PC-9 (cell line): ENCODE results near the gene DOCK3. TPM values are rescaled to one million over a fixed set of nuclear protein-coding genes. Genes with fewer than 3 reads are reported as not detected.

Experiments
- Bru-seq: library from RNA; stranded (reverse); fragments of 400-500 nt; gene quantifications from one replicate; lab custom pipeline; 2021; lab: Mats Ljungman, UMichigan
- BruChase-seq, 2 experiments: library from RNA; stranded (reverse); fragments of 400-500 nt; gene quantifications; one replicate each; lab custom pipeline; 2021; lab: Mats Ljungman, UMichigan
- BruUV-seq: library from RNA; stranded (reverse); fragments of 400-500 nt; replicated peaks from 2 replicates; lab custom pipeline; 2021; lab: Mats Ljungman, UMichigan
- CTCF ChIA-PET: fragments of 300-600 bp; sonication (Branson Sonifier 250); formaldehyde crosslinking; loops from one replicate; lab custom pipeline; 2022; ENCODE audit warnings: antibody characterized with exemption; lab: Charles Lee
- POLR2A ChIA-PET: fragments of 300-600 bp; sonication (Branson Sonifier 250); formaldehyde crosslinking; loops from one replicate; lab custom pipeline; 2022; ENCODE audit warnings: antibody characterized with exemption; ENCODE audit not compliant: unreplicated experiment; lab: Charles Lee
- DNase-seq, 2 experiments: peaks; one replicate each; pipeline versions ENCODE4 v3.0.0 to v3.0.0-alpha.2; 2015 to 2022; ENCODE audit warnings: mixed read lengths in 1 of 2
- H2AFZ ChIP-seq: fragments of 200-600 bp; sonication (generic); 2 replicates; pipeline ENCODE4 v1.8.1; 2017; ENCODE audit warnings: antibody characterized with exemption
- H3F3A ChIP-seq: fragments of 200-600 bp; sonication (generic); 2 replicates; pipeline ENCODE4 v1.8.1; 2017; ENCODE audit warnings: antibody characterized with exemption, mild to moderate bottlenecking, low read depth; ENCODE audit not compliant: insufficient read depth
- H3K27ac ChIP-seq: fragments of 200-600 bp; sonication (generic); 2 replicates; pipeline ENCODE4 v1.6.1; 2016; ENCODE audit warnings: mixed run types
- H3K27me3 ChIP-seq: fragments of 200-600 bp; sonication (generic); 2 replicates; pipeline ENCODE4 v1.6.1; 2016; ENCODE audit warnings: low read depth, mixed run types; ENCODE audit not compliant: insufficient read depth
- H3K36me3 ChIP-seq: fragments of 200-600 bp; sonication (generic); 2 replicates; pipeline ENCODE4 v1.6.1; 2016; ENCODE audit warnings: low read depth, mixed run types
- H3K4me1 ChIP-seq: fragments of 200-600 bp; sonication (generic); replicated peaks from 2 replicates; pipeline ENCODE4 v1.6.1; 2016; ENCODE audit warnings: mixed run types; ENCODE audit not compliant: insufficient read depth
- H3K4me2 ChIP-seq: fragments of 200-600 bp; sonication (generic); 2 replicates; pipeline ENCODE4 v1.6.1; 2017; ENCODE audit warnings: mixed run types
- H3K4me3 ChIP-seq: fragments of 200-600 bp; sonication (generic); 2 replicates; pipeline ENCODE4 v1.6.1; 2016; ENCODE audit warnings: mixed run types
- H3K79me2 ChIP-seq: fragments of 200-600 bp; sonication (generic); 2 replicates; pipeline ENCODE4 v1.6.1; 2017; ENCODE audit warnings: low read depth, mixed run types
- H3K9me2 ChIP-seq: fragments of 200-600 bp; sonication (generic); 2 replicates; pipeline ENCODE4 v1.8.1; 2017; ENCODE audit warnings: mild to moderate bottlenecking; ENCODE audit not compliant: insufficient read depth
- H3K9me3 ChIP-seq: fragments of 200-600 bp; sonication (generic); 2 replicates; pipeline ENCODE4 v1.8.1; 2016; ENCODE audit warnings: low read depth; ENCODE audit not compliant: insufficient read depth
- H4K20me1 ChIP-seq: fragments of 200-600 bp; sonication (generic); 2 replicates; pipeline ENCODE4 v1.8.1; 2017; ENCODE audit not compliant: insufficient read depth
- EZH2 ChIP-seq: fragments of 200-600 bp; sonication (generic); IDR thresholded peaks from 2 replicates; pipeline ENCODE4 v1.8.0; 2017; ENCODE audit warnings: antibody characterized with exemption, low read depth
- intact Hi-C: fragments of 100-400 bp; cut with micrococcal nuclease; formaldehyde crosslinking; loops from one replicate; pipeline ENCODE4 v1.10.0; 2022; ENCODE audit not compliant: unreplicated experiment
- long read RNA-seq: library from polyadenylated mRNA; stranded (forward); transcript quantifications from one replicate; pipeline ENCODE4 v2.0.0, GENCODE V29; 2022
- total RNA-seq: library from RNA; stranded (reverse); gene quantifications from 2 replicates; pipeline ENCODE4 v1.2.3, GENCODE V29; 2021
- TF ChIP-seq, protein P1 (sequence below): fragments of 200-600 bp; sonication (generic); conservative IDR thresholded peaks from 2 replicates; pipeline ENCODE4 v1.6.1; 2017; ENCODE audit warnings: mixed run types, antibody characterized with exemption, mild to moderate bottlenecking, moderate library complexity

Gene DOCK3, protein sequence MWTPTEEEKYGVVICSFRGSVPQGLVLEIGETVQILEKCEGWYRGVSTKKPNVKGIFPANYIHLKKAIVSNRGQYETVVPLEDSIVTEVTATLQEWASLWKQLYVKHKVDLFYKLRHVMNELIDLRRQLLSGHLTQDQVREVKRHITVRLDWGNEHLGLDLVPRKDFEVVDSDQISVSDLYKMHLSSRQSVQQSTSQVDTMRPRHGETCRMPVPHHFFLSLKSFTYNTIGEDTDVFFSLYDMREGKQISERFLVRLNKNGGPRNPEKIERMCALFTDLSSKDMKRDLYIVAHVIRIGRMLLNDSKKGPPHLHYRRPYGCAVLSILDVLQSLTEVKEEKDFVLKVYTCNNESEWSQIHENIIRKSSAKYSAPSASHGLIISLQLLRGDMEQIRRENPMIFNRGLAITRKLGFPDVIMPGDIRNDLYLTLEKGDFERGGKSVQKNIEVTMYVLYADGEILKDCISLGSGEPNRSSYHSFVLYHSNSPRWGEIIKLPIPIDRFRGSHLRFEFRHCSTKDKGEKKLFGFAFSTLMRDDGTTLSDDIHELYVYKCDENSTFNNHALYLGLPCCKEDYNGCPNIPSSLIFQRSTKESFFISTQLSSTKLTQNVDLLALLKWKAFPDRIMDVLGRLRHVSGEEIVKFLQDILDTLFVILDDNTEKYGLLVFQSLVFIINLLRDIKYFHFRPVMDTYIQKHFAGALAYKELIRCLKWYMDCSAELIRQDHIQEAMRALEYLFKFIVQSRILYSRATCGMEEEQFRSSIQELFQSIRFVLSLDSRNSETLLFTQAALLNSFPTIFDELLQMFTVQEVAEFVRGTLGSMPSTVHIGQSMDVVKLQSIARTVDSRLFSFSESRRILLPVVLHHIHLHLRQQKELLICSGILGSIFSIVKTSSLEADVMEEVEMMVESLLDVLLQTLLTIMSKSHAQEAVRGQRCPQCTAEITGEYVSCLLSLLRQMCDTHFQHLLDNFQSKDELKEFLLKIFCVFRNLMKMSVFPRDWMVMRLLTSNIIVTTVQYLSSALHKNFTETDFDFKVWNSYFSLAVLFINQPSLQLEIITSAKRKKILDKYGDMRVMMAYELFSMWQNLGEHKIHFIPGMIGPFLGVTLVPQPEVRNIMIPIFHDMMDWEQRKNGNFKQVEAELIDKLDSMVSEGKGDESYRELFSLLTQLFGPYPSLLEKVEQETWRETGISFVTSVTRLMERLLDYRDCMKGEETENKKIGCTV (N-terminal part only)
- total RNA-seq (15.2 and 16.9 TPM in 2 replicates), Bru-seq, nascent RNA (percentile 79 among the genes with signal in this experiment), BruChase-seq, experiment 1, labeled RNA remaining after a 2-hour chase (percentile 75 among the genes with signal in this experiment), BruChase-seq, experiment 2, labeled RNA remaining after a 6-hour chase (percentile 62 among the genes with signal in this experiment)
- long read RNA-seq, partial matches to known transcripts = 2 of 20 reads
- long read RNA-seq, other reads (novel, unspliced or antisense) = 18 of 20 reads

DNA sequence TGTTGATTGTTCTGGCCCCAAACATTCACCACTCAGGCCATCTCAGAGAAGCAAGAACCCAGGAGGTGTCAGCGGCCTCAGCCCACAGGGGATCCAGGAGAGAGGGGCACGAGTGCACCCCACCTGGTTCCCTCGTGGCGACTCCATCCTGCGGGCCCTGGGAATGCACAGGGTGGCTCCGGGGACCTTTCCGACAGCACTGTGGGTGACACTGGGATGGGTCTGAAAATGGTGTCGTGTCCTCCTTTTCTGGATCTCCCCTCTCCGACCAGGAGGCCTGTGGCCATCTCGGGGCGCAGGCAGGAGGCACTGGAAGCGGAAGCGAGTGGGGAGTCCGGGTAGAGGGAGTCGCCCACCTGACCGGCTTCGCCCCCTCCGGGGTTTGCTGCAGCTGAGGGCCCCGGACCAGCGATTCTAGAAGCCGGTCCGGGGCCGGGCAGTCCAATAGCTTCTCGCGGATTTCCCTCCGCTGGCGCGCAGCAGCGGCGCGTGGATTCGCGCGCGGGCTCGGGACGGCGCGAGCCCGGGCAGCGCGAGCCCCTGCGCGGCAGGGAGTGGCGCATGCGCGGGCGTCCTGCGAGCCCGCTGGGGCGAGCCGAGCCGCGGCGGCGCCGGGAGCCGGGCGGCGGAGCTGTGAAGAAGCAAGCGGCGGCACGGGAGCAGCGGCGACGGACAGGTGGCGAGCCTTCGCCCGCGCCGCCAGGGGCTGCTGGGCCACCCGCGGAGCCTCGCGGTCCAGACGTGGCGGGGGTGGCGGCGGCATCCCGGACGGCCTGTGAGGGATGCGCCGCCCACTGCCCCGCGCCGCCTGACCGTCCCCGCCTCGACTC lies at the start of gene DOCK3:
Gene DOCK3 (plus strand): TSS at position 579 of the 830 bp plus-strand sequence. CDS start 337 bp downstream, outside the sequence.
- H3F3A ChIP-seq = peaks cover 20% of the 10 kb centered on the region; the same call in 1 of the 2 replicates
- peak within 1 kb of the TSS; percentile 90 for H2AFZ ChIP-seq
- intact Hi-C loops = loop anchor here (1.0 to 5.0 kb wide), 4 partner anchors 238 to 713 kb away; partner anchors contain the start of gene MANF
- H4K20me1 ChIP-seq = no peaks in the 10 kb centered on the region
- peak within 1 kb of the TSS; percentile 95 for H3K4me2 ChIP-seq
- ChIA-PET POLR2A (no interaction called here), CTCF (interaction anchor here (0.6 to 0.9 kb wide), 3 partner anchors 13 to 227 kb away, joined by 3 read pairs; no protein-coding TSS in a partner anchor)
- TSS peak; percentile 23 for BruUV-seq
- peak in 1 of 2 experiments; percentile 65 for DNase-seq
- H3K4me1 ChIP-seq = peaks cover 25% of the 10 kb centered on the region
- H3K79me2 ChIP-seq = peaks cover 24% of the 10 kb centered on the region
- peak within 1 kb of the TSS; percentile 24; the same call in 1 of the 2 replicates for H3K27ac ChIP-seq
- H3K9me2 ChIP-seq = no peaks in the 10 kb centered on the region
- H3K4me3 ChIP-seq = peak within 1 kb of the TSS; percentile 76
- no peaks in the 10 kb centered on the region for H3K27me3 ChIP-seq
- no peaks in the 10 kb centered on the region for H3K36me3 ChIP-seq
- TF ChIP-seq EZH2 = no peak
- TF ChIP-seq, protein P1, sequence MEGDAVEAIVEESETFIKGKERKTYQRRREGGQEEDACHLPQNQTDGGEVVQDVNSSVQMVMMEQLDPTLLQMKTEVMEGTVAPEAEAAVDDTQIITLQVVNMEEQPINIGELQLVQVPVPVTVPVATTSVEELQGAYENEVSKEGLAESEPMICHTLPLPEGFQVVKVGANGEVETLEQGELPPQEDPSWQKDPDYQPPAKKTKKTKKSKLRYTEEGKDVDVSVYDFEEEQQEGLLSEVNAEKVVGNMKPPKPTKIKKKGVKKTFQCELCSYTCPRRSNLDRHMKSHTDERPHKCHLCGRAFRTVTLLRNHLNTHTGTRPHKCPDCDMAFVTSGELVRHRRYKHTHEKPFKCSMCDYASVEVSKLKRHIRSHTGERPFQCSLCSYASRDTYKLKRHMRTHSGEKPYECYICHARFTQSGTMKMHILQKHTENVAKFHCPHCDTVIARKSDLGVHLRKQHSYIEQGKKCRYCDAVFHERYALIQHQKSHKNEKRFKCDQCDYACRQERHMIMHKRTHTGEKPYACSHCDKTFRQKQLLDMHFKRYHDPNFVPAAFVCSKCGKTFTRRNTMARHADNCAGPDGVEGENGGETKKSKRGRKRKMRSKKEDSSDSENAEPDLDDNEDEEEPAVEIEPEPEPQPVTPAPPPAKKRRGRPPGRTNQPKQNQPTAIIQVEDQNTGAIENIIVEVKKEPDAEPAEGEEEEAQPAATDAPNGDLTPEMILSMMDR = no peak
- no peaks in the 10 kb centered on the region for H3K9me3 ChIP-seq

DNA sequence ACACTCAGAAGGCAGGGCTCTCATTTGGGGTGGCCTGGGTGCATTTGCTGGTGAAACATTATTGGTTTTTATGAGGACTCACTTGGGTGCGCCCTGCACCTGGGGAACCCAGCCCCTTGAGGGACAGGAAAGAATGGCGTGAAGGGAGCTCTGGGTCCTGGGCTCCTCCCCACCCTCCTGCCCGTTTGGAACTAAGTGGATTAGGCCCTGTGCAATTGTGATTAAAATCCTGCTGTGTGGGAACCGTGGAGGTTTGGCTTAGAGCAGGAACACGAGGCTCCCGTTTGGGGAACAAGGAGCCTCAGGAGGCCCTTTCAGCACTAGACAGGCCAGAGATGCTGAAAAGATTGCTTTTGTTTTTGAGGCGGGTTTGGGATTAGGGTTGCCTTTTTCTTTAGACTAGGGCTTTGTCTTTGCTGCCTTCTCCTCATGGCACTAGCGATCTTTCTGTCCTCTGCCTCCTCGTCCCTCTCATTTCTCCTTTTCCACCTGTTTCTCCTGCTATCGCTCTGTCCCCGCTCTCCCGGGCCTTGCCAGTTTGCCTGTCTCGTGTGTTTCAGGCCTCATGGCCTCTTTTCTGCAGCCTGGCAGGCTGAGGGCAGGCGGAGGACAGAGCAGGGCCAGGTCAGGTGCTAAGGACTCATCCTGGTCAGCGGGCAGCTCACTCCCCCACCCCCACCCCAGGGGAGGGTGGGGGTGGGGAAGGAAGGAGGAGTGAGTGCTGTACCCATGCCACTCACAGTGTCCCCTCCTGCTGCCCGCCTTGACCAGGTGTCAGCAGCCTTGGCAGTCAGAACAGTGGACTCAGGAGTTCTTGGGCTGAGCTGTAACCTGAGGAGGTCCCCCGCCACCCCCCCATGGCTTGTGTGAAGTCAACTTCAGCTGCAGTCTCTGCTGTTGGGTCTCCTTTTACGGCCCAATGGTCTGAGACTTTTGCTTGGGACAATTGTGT lies 49.2 kb upstream of the DOCK3 start:
- H3K9me2 ChIP-seq = no peaks in the 10 kb centered on the region
- peak overlapping the region; percentile 65 for H3K4me2 ChIP-seq
- H3K36me3 ChIP-seq = 0 out of 2 replicates have a peak, but pooled peaks cover 3% of the 10 kb centered on the region
- no peaks in the 10 kb centered on the region for H4K20me1 ChIP-seq
- TF ChIP-seq EZH2 = no peak
- TF ChIP-seq, protein P1 = no peak
- ChIA-PET CTCF (interaction anchor here (0.6 to 1.5 kb wide), 3 partner anchors 12 to 1435 kb away, joined by 3 to 7 read pairs (median 3); no protein-coding TSS in a partner anchor), POLR2A (interaction anchor here (0.6 to 0.7 kb wide), 3 partner anchors 438 to 871 kb away, joined by 3 to 4 read pairs (median 3); partner anchors contain the start of gene MANF)
- H3F3A ChIP-seq = peaks cover 24% of the 10 kb centered on the region
- no peak overlapping the region for H2AFZ ChIP-seq
- H3K4me1 ChIP-seq = peaks cover 71% of the 10 kb centered on the region
- H3K79me2 ChIP-seq = peaks cover 74% of the 10 kb centered on the region
- DNase-seq = no peak
- H3K9me3 ChIP-seq = no peaks in the 10 kb centered on the region
- peak overlapping the region; percentile 68 for H3K27ac ChIP-seq
- TSS peak; percentile 8 for BruUV-seq
- intact Hi-C loops = loop anchor here (2.0 kb wide), 2 partner anchors 37 to 45 kb away; no protein-coding TSS in a partner anchor
- no peak overlapping the region for H3K4me3 ChIP-seq
- no peaks in the 10 kb centered on the region for H3K27me3 ChIP-seq
